Ovary (tissue), 3 donors: ENCODE data around the gene TMEM236.

ENCODE experiments used
- CTCF ChIP-seq, 3 donors: fragments of 450-650 bp in 2 of 3; fragments of 200-600 bp in 1 of 3; IDR thresholded peaks; one replicate each; pipeline versions ENCODE4 v1.5.1 to v1.8.0; 2016 to 2022; ENCODE audit warnings: antibody characterized with exemption in 3 of 3, mild to moderate bottlenecking in 1 of 3
- POLR2A ChIP-seq: fragments of 450-650 bp; IDR thresholded peaks from one replicate; pipeline ENCODE4 v1.6.1; 2017; ENCODE audit warnings: antibody characterized with exemption, mild to moderate bottlenecking, moderate library complexity
- donor health status: DM: no; HTN: no; CAD: no.

- TF ChIP-seq CTCF (IDR thresholded peaks at IDR 0.05) (no peak), POLR2A (no peak)
Observed at GRCh38 chr10:17782921-17783665, 31.1 kb downstream of the TMEM236 start.
